BE2C (cell line): ENCODE results near the gene NLGN2.

ENCODE experiments used
- DNase-seq: peaks from one replicate; pipeline ENCODE4 v3.0.0-alpha.2; 2020
- H3K27me3 ChIP-seq: fragments of 250-450 bp; sonication (Bioruptor Pico); 2 replicates; pipeline ENCODE4 v1.5.1; 2020; ENCODE audit warnings: mild to moderate bottlenecking
- H3K36me3 ChIP-seq: fragments of 250-450 bp; sonication (Bioruptor Pico); 2 replicates; pipeline ENCODE4 v1.5.1; 2020; ENCODE audit warnings: mild to moderate bottlenecking
- H3K4me1 ChIP-seq: fragments of 250-450 bp; sonication (Bioruptor Pico); 2 replicates; pipeline ENCODE4 v1.5.1; 2020
- H3K4me3 ChIP-seq: 2 replicates; pipeline ENCODE4 v1.5.1; 2011; ENCODE audit warnings: low read depth, low read length
- H3K9me3 ChIP-seq: fragments of 250-450 bp; sonication (Bioruptor Pico); 2 replicates; pipeline ENCODE4 v1.5.1; 2020
- TF ChIP-seq, protein P1 (sequence below): IDR thresholded peaks from 2 replicates; pipeline ENCODE4 v1.5.1; 2012; ENCODE audit warnings: mild to moderate bottlenecking, low read depth, low read length

NLGN2 gene

DNA sequence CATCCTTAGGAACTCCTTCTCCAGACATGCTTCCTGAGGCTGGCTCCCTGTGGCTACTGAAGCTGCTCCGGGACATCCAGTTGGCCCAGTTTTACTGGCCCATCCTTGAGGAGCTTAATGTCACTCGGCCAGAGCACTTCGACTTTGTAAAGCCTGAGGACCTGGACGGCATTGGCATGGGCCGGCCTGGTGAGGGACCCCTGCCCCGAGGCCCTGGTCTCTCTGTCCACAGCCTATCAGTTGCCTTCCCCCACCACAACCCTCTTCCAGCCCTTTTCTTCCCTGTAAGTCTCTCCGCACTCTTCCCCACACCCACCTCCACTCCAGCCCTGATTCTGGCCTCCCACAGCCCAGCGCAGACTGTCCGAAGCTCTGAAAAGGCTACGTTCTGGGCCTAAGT is 24.7 kb upstream of the NLGN2 start:
- DNase-seq = no peak
- TF ChIP-seq, protein P1, sequence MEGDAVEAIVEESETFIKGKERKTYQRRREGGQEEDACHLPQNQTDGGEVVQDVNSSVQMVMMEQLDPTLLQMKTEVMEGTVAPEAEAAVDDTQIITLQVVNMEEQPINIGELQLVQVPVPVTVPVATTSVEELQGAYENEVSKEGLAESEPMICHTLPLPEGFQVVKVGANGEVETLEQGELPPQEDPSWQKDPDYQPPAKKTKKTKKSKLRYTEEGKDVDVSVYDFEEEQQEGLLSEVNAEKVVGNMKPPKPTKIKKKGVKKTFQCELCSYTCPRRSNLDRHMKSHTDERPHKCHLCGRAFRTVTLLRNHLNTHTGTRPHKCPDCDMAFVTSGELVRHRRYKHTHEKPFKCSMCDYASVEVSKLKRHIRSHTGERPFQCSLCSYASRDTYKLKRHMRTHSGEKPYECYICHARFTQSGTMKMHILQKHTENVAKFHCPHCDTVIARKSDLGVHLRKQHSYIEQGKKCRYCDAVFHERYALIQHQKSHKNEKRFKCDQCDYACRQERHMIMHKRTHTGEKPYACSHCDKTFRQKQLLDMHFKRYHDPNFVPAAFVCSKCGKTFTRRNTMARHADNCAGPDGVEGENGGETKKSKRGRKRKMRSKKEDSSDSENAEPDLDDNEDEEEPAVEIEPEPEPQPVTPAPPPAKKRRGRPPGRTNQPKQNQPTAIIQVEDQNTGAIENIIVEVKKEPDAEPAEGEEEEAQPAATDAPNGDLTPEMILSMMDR = no peak
- H3K4me1 ChIP-seq = no peaks in the 10 kb centered on the region
- no peak overlapping the region for H3K4me3 ChIP-seq
- no peaks in the 10 kb centered on the region for H3K36me3 ChIP-seq
- 0 out of 2 replicates have a peak, but pooled peaks cover 3% of the 10 kb centered on the region for H3K27me3 ChIP-seq
- no peaks in the 10 kb centered on the region for H3K9me3 ChIP-seq

DNA sequence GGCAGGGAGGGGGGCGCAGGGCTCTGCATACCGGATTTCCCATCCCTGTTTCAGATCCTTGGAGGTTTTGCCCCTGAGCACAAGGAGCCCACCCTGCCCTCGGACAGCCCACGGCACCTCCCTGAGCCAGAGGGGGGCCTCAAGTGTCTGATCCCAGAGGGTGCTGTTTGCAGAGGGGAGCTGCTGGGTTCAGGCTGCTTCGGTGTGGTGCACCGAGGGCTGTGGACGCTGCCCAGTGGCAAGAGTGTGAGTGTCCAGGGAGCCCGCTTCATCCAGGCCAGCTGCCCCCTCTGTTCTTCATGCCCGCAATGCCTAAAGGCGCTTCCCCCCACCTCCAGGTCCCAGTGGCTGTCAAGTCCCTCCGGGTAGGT is 24.3 kb upstream of the NLGN2 start:
- Histone ChIP-seq H3K4me1 (no peaks in the 10 kb centered on the region), H3K27me3 (0 out of 2 replicates have a peak, but pooled peaks cover 3% of the 10 kb centered on the region), H3K4me3 (no peak overlapping the region), H3K36me3 (no peaks in the 10 kb centered on the region), H3K9me3 (no peaks in the 10 kb centered on the region)
- TF ChIP-seq, protein P1 = no peak
- DNase-seq = no peak

DNA sequence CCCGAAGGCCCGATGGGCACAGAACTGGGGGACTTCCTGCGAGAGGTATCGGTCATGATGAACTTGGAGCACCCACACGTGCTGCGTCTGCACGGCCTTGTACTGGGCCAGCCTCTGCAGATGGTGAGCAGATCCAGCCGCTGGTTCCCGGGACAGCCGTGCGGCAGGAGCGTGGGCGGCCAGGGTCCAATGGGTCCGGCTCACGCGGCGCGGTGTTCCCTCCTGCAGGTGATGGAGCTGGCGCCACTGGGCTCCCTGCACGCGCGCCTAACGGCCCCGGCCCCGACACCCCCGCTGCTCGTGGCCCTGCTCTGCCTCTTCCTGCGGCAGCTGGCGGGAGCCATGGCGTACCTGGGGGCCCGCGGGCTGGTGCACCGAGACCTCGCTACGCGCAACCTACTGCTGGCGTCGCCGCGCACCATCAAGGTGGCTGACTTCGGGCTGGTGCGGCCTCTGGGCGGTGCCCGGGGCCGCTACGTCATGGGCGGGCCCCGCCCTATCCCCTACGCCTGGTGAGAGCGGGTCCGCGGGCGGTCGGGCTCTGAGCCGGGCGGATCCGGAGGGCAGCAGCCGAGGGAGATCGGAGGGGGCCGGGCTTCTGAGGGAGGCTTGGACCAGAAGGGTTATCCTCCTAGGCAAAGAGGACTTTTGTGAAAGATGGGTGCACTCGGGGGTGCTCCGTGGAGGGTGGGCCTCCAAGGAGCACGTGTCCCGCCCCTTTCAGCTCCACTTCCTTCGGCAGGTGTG is 23.7 kb upstream of the NLGN2 start:
- Histone ChIP-seq H3K9me3 (no peaks in the 10 kb centered on the region), H3K4me1 (no peaks in the 10 kb centered on the region), H3K4me3 (peak overlapping the region; percentile 45), H3K27me3 (0 out of 2 replicates have a peak, but pooled peaks cover 3% of the 10 kb centered on the region), H3K36me3 (no peaks in the 10 kb centered on the region)
- TF ChIP-seq, protein P1 = no peak
- peak; percentile 62 for DNase-seq

- TF ChIP-seq, protein P1 = no peak
- no peaks in the 10 kb centered on the region for H3K36me3 ChIP-seq
- no peaks in the 10 kb centered on the region for H3K4me1 ChIP-seq
- peak overlapping the region; percentile 45 for H3K4me3 ChIP-seq
- DNase-seq = no peak
- H3K27me3 ChIP-seq = 0 out of 2 replicates have a peak, but pooled peaks cover 3% of the 10 kb centered on the region
- no peaks in the 10 kb centered on the region for H3K9me3 ChIP-seq
Observed at GRCh38 chr17:7384489-7385081, 23.1 kb upstream of the NLGN2 start.

DNA sequence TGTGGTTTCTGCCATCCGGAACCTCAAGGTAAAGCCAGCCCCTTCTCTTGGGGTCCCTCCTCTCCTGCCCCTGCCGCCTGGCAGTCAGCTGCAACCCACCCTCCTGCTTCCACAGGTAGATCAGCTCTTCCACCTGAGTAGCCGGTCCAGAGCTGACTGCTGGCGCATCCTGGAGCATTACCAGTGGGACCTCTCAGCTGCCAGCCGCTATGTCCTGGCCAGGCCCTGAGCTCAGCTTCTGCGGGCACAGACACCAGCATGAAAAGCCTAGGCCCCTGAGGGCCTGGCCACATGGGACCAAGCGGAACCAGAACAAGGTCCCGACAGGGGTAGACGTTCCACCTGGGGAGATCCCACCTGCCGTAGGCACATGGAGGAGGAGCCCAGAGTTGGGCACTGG is 18.8 kb upstream of the NLGN2 start:
- Histone ChIP-seq H3K36me3 (no peaks in the 10 kb centered on the region), H3K4me3 (no peak overlapping the region), H3K27me3 (no peaks in the 10 kb centered on the region), H3K4me1 (no peaks in the 10 kb centered on the region), H3K9me3 (no peaks in the 10 kb centered on the region)
- TF ChIP-seq, protein P1 = no peak
- DNase-seq = no peak
